Measurements from ENCODE around the gene FAM89B. TPM values are rescaled to one million over a fixed set of nuclear protein-coding genes. Genes with fewer than 3 reads are reported as not detected.

FAM89B gene
- total and polyA plus RNA-seq, 2 of the 8 experiments (the other 6 are each of a cell fraction or from before 2014, with no cell fraction given), result 15.8 to 32.4 TPM

DNA sequence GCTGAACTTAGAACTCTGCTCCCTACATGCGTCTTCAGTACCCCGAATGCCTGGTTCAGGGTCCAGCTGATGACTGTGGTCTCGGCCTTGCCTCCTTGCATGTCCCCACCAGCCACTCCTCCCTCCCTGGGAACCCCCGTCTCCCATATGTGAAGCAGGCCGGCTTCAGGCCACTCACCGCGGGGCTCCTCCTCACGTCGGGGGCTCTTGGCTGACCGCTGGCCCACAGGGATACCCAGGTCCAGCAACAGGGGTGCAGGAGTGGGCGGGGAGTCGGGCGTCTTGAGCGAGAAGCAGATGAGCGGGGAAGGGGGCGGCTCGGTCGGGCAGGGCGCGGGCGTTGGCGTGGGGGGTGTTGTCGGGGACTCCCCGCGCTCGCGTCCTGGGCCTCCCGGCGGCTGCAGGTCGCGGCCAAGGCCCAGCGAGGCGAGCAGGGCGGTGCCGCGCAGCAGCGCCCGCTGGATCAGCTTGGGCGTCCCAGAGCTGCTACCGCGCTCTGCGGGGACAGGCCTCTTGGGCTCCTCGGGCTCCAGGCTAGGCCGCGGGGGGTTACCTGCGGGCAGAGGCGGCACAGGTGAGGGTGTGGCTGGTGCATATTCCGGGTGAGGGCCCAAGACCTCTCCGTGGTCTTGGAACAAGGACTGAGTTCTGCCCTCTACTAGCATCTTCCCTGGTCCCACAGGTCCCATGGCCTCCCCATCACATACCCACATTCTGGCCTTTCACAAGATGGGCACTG lies 27.0 kb downstream of the FAM89B start:
- Histone ChIP-seq H3K9ac (replicated peaks in 1 of 4; ENCODE audit: extremely low read depth in 1 of 4, low read depth in 3 of 4, low read length in 3 of 4) (no peak overlapping the region), H3K56ac (replicated peaks; ENCODE audit: insufficient read length, low read depth, low read length) (no peak overlapping the region), H2BK12ac (ENCODE audit: low read depth, low read length) (no peak overlapping the region), H2AK5ac (ENCODE audit: low read depth, low read length) (no peak overlapping the region), H2BK20ac (ENCODE audit: low read length) (no peak overlapping the region), H2BK15ac (ENCODE audit: low read length) (no peak overlapping the region), H3K27ac (ENCODE audit: low read depth, low read length) (no peak overlapping the region), H2BK5ac (ENCODE audit: low read depth, low read length) (no peak overlapping the region), H3K79me2 (ENCODE audit: control insufficient read depth in 1 of 2, insufficient read depth in 2 of 2, low read length in 2 of 2) (no peaks in the 10 kb centered on the region), H3K23ac (ENCODE audit: insufficient read length) (no peak overlapping the region), H3K79me1 (ENCODE audit: low read depth, low read length) (no peaks in the 10 kb centered on the region), H3K4me3 (ENCODE audit: extremely low read depth in 1 of 4, insufficient read depth in 2 of 4, low read depth in 3 of 4, low read length in 4 of 4) (no peak overlapping the region), H4K91ac (replicated peaks; ENCODE audit: insufficient read length, low read length) (no peak overlapping the region), H3K4me1 (replicated peaks in 1 of 4; ENCODE audit: control insufficient read depth in 3 of 4, insufficient read depth in 4 of 4, low read length in 3 of 4) (no peaks in the 10 kb centered on the region), H4K5ac (ENCODE audit: insufficient read length, low read depth, low read length) (no peak overlapping the region), H3K14ac (ENCODE audit: insufficient read length) (no peak overlapping the region), H3K18ac (ENCODE audit: extremely low read depth, low read length) (no peak overlapping the region), H4K20me1 (replicated peaks in 1 of 2; ENCODE audit: control insufficient read depth in 1 of 2, insufficient read depth in 2 of 2, low read length in 2 of 2) (peaks cover 0 to 2% of the 10 kb centered on the region in 2 experiments), H2AFZ (ENCODE audit: low read length) (no peak overlapping the region), H3K27me3 (replicated peaks in 1 of 4; ENCODE audit: control insufficient read depth in 3 of 4, extremely low read depth in 1 of 4, insufficient read depth in 3 of 4, low read length in 3 of 4) (no peaks in the 10 kb centered on the region; a peak in 1 of 7 replicates), H3K4ac (replicated peaks; ENCODE audit: insufficient read length, low read depth, low read length) (no peak overlapping the region), H3K36me3 (ENCODE audit: control insufficient read depth in 2 of 4, insufficient read depth in 4 of 4, low read length in 3 of 4) (peaks cover 3 to 17% (median 6%) of the 10 kb centered on the region in 4 experiments; a peak in 5 of 8 replicates), H3K4me2 (ENCODE audit: insufficient read depth in 1 of 2, low read depth in 2 of 2, low read length in 2 of 2) (no peak overlapping the region), H3K9me3 (ENCODE audit: insufficient read depth in 2 of 2, low read depth in 1 of 2, low read length in 1 of 2) (no peaks in the 10 kb centered on the region), H2BK120ac (replicated peaks; ENCODE audit: low read depth, low read length) (no peak overlapping the region), H4K8ac (ENCODE audit: extremely low read depth, insufficient read depth, low read length) (no peak overlapping the region; the same call in 1 of the 2 replicates), H3K23me2 (ENCODE audit: low read depth, low read length) (no peaks in the 10 kb centered on the region)
- FAIRE-seq, result no peak
- WGBS, 2 experiments (ENCODE audit: extremely low coverage in 1 of 2, insufficient coverage in 1 of 2, insufficient read length in 1 of 2, insufficient replicate concordance in 2 of 2, low coverage in 1 of 2, low lambda C conversion rate in 2 of 2, missing lambda C conversion rate in 1 of 2), result 94% methylated on average over 24 of the region's 49 CpGs; no CpG with 5 or more reads in 1 of the 2 experiments
- TF ChIP-seq EP300 (IDR thresholded peaks at IDR 0.05; ENCODE audit: borderline replicate concordance in 1 of 2, low read depth in 2 of 2, low read length in 2 of 2) (no peak), POLR2AphosphoS5 (IDR thresholded peaks at IDR 0.05; ENCODE audit: low read depth, low read length) (no peak; the same call in 1 of the 2 replicates), CREB1 (IDR thresholded peaks at IDR 0.05) (no peak), RFX5 (IDR thresholded peaks at IDR 0.05; ENCODE audit: borderline replicate concordance, low read depth, low read length) (no peak), CHD2 (IDR thresholded peaks at IDR 0.05; ENCODE audit: low read length) (no peak), NRF1 (IDR thresholded peaks at IDR 0.05; ENCODE audit: low read depth, low read length) (no peak), RXRA (IDR thresholded peaks at IDR 0.05; ENCODE audit: insufficient read depth, low read depth, low read length) (no peak)
- POLR2A ChIA-PET (ENCODE audit: partially characterized antibody), result interaction anchor here (0.6 to 3.7 kb wide), 5 partner anchors 8 to 194 kb away, joined by 3 to 12 read pairs (median 4); no protein-coding TSS in a partner anchor
- CTCF ChIA-PET (ENCODE audit: partially characterized antibody), result interaction anchor here (14.8 kb wide), 1 partner anchor 9 kb away, joined by 227 read pairs; the partner anchor contains the start of gene KCNK7
- no peak for DNase-seq (ENCODE audit: low read depth in 1 of 2, low spot score in 2 of 2)

Measured in H1 (cell line).